Testis (tissue), 2 donors: ENCODE measurements around the gene MATCAP1.

Experiments
- CTCF ChIP-seq, 3 experiments: fragments of 450-650 bp in 2 of 3; fragments of 200-600 bp in 1 of 3; sonication (generic) in 1 of 3; IDR thresholded peaks; one replicate each; pipeline ENCODE4 v1.5.1; 2016 to 2019; ENCODE audit warnings: antibody characterized with exemption in 3 of 3, mild to moderate bottlenecking in 2 of 3, moderate library complexity in 1 of 3
- POLR2A ChIP-seq: fragments of 450-650 bp; IDR thresholded peaks from one replicate; pipeline ENCODE4 v1.6.1; 2017; ENCODE audit warnings: antibody characterized with exemption, mild to moderate bottlenecking, moderate library complexity

GRCh38 chr16:67223992-67224391, 40.2 kb upstream of the MATCAP1 start:
- no peak for TF ChIP-seq CTCF (IDR thresholded peaks at IDR 0.05)
- TF ChIP-seq POLR2A, result no peak
